ENCODE results near the gene CSF3R. TPM values are rescaled to one million over a fixed set of nuclear protein-coding genes. Genes with fewer than 3 reads are reported as not detected.

The CSF3R gene
- total RNA-seq, 1 donor: not detected

DNA sequence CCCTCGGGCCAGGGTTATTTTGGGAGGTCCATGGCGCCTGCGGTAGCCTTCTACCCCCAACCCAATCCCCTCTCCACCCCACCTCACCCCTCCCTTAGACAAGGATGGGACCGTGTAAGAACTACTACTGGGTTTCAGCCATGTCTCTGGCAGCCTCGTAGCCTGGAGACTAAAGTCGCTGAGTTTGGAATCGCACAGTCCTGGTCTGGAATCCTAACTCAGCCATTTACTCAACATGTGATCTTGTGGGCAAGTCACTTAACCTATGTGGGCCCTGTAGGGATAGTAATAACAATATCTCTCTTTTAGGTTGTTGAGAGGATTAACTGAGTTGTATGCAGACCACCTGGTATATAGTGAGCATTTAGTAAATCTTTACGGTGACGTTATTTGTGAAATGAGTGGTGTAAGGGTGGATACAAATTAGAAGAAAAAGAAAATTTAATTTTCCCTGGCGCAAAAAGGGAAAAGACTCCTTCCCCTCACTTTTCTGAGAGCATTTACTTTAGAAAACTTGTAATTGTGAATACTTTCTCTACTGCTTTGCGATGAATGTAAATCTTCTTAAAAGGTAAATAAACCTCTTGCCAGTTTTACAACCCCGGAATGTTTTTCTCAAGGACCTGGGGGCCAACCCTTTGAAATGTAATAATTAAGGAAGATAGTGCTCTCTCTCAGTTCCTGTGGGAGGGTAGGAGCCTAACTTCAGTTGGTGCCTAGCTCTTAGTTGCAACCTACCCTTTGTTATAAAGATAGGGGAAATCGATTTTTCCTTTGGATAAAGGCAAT is 17.9 kb downstream of the CSF3R start:
- Histone ChIP-seq H3K27ac (ENCODE audit: low read depth, low read length) (peak overlapping the region; percentile 95), H3K4me3 (ENCODE audit: insufficient read depth, low read length) (peak overlapping the region; percentile 99), H2AFZ (ENCODE audit: low read length) (peak overlapping the region; percentile 98), H3K9me3 (ENCODE audit: low read depth, low read length) (no peaks in the 10 kb centered on the region), H3K4me1 (ENCODE audit: insufficient read depth, low read length) (peaks cover 13% of the 10 kb centered on the region), H4K20me1 (ENCODE audit: insufficient read depth, low read length) (no peaks in the 10 kb centered on the region), H3K79me2 (ENCODE audit: insufficient read depth, low read length) (peaks cover 14% of the 10 kb centered on the region), H3K27me3 (ENCODE audit: insufficient read depth, low read length) (no peaks in the 10 kb centered on the region), H3K4me2 (ENCODE audit: insufficient read depth, low read length) (peak overlapping the region; percentile 98), H3K36me3 (ENCODE audit: insufficient read depth, low read length) (peaks cover 24% of the 10 kb centered on the region)
- DNase-seq (ENCODE audit: insufficient read length, low spot score, missing footprints): peak; percentile 87
- TF ChIP-seq, protein P1, sequence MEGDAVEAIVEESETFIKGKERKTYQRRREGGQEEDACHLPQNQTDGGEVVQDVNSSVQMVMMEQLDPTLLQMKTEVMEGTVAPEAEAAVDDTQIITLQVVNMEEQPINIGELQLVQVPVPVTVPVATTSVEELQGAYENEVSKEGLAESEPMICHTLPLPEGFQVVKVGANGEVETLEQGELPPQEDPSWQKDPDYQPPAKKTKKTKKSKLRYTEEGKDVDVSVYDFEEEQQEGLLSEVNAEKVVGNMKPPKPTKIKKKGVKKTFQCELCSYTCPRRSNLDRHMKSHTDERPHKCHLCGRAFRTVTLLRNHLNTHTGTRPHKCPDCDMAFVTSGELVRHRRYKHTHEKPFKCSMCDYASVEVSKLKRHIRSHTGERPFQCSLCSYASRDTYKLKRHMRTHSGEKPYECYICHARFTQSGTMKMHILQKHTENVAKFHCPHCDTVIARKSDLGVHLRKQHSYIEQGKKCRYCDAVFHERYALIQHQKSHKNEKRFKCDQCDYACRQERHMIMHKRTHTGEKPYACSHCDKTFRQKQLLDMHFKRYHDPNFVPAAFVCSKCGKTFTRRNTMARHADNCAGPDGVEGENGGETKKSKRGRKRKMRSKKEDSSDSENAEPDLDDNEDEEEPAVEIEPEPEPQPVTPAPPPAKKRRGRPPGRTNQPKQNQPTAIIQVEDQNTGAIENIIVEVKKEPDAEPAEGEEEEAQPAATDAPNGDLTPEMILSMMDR (IDR thresholded peaks at IDR 0.05; ENCODE audit: extremely low read depth, low read depth, low read length): no peak

DNA sequence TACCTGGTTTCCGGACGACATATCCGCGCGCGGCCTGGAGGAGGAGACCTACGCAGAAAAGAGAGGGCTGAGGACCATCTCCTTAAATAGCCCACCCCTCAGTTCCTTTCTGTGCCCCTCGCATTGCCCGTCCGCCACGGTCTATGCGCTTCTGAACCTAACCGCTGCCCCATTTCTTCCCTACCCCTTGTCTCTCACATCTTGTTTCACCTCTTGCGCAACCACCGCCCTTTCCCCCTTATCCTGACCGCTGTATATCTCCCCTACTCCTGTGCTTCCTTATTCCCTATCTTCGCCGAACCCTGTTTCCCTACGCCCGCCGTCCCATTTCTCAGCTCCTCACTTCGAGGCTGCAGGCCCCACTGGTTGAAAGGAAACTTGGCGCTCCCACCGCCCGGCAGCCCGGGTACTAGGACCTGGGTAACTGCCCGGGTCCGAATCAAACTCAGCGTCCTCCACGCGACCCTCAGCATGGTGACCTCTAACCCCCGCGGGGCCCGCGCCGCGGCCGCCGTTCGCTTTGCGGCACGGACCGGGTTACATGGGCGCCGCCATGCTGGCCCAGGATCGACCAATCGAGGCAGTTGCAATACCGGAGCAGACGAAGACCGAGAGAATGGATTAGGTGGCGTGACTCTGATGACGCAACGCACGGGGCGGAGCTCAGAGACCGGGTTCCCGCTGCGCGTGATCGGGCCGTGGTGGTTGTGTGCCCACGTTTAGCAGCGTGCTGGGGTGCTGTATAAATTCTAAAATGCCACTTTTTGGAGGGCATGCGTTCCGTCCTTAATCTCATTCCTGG is 18.7 kb downstream of the CSF3R start, which contains the start of gene MRPS15:
MRPS15 (minus strand) TSS at position 582 of the 802 bp plus-strand sequence; CDS start at position 473, 109 bp downstream.
- Histone ChIP-seq H3K4me3 (ENCODE audit: insufficient read depth, low read length) (peak within 1 kb of the TSS; percentile 99), H3K4me2 (ENCODE audit: insufficient read depth, low read length) (peak within 1 kb of the TSS; percentile 98), H3K4me1 (ENCODE audit: insufficient read depth, low read length) (peaks cover 13% of the 10 kb centered on the region), H2AFZ (ENCODE audit: low read length) (peak within 1 kb of the TSS; percentile 98), H4K20me1 (ENCODE audit: insufficient read depth, low read length) (no peaks in the 10 kb centered on the region), H3K36me3 (ENCODE audit: insufficient read depth, low read length) (peaks cover 25% of the 10 kb centered on the region), H3K79me2 (ENCODE audit: insufficient read depth, low read length) (peaks cover 14% of the 10 kb centered on the region), H3K27me3 (ENCODE audit: insufficient read depth, low read length) (no peaks in the 10 kb centered on the region), H3K9me3 (ENCODE audit: low read depth, low read length) (no peaks in the 10 kb centered on the region), H3K27ac (ENCODE audit: low read depth, low read length) (peak within 1 kb of the TSS; percentile 95)
- peak; percentile 98 for DNase-seq (ENCODE audit: insufficient read length, low spot score, missing footprints)
- TF ChIP-seq, protein P1 (IDR thresholded peaks at IDR 0.05; ENCODE audit: extremely low read depth, low read depth, low read length): no peak

DNA sequence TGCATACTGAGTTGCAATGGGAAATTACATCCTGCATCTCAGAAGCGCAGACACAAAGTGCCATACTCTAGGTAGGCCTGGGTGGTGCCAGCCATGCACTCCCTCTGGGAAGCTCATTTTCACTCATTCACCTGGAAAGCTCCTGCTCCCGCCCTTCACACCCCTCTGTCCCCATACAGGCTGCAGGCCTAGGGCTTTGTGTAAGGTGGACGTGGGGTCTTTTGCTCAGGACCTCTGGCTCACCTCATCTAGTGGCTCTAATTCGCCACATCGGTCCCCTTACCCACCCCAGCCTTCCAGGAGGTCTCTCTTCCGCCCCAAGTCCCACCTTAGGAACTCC is 19.3 kb downstream of the CSF3R start:
- Histone ChIP-seq H3K4me1 (ENCODE audit: insufficient read depth, low read length) (peaks cover 13% of the 10 kb centered on the region), H3K9me3 (ENCODE audit: low read depth, low read length) (no peaks in the 10 kb centered on the region), H3K36me3 (ENCODE audit: insufficient read depth, low read length) (peaks cover 30% of the 10 kb centered on the region), H3K4me3 (ENCODE audit: insufficient read depth, low read length) (peak overlapping the region; percentile 99), H4K20me1 (ENCODE audit: insufficient read depth, low read length) (no peaks in the 10 kb centered on the region), H3K27me3 (ENCODE audit: insufficient read depth, low read length) (no peaks in the 10 kb centered on the region), H3K27ac (ENCODE audit: low read depth, low read length) (peak overlapping the region; percentile 95), H2AFZ (ENCODE audit: low read length) (peak overlapping the region; percentile 98), H3K79me2 (ENCODE audit: insufficient read depth, low read length) (peaks cover 14% of the 10 kb centered on the region), H3K4me2 (ENCODE audit: insufficient read depth, low read length) (peak overlapping the region; percentile 98)
- TF ChIP-seq, protein P1 (IDR thresholded peaks at IDR 0.05; ENCODE audit: extremely low read depth, low read depth, low read length): no peak
- no peak for DNase-seq (ENCODE audit: insufficient read length, low spot score, missing footprints)

DNA sequence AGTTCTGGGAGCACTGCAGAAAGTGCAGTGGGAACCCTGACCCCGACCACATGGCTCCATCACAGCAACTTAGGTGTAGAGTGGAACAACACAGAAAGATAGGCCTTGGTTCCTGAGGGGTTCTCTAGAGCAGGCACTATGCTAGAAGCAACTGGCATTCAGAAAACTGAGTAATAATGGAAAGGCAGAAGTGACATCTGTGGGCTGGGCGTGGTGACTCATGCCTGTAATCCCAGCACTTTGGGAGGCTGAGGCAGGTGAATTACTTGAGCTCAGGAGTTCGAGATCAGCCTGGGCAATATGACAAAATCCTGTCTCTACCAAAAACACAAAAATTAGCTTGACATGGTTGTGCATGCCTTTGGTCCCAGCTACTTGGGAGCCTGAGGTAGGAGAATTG is 23.8 kb downstream of the CSF3R start:
- Histone ChIP-seq H3K4me2 (ENCODE audit: insufficient read depth, low read length) (no peak overlapping the region), H3K27me3 (ENCODE audit: insufficient read depth, low read length) (no peaks in the 10 kb centered on the region), H3K9me3 (ENCODE audit: low read depth, low read length) (no peaks in the 10 kb centered on the region), H3K4me3 (ENCODE audit: insufficient read depth, low read length) (no peak overlapping the region), H2AFZ (ENCODE audit: low read length) (no peak overlapping the region), H3K36me3 (ENCODE audit: insufficient read depth, low read length) (peaks cover 55% of the 10 kb centered on the region), H3K4me1 (ENCODE audit: insufficient read depth, low read length) (peaks cover 7% of the 10 kb centered on the region), H4K20me1 (ENCODE audit: insufficient read depth, low read length) (no peaks in the 10 kb centered on the region), H3K79me2 (ENCODE audit: insufficient read depth, low read length) (peaks cover 12% of the 10 kb centered on the region), H3K27ac (ENCODE audit: low read depth, low read length) (no peak overlapping the region)
- TF ChIP-seq, protein P1 (IDR thresholded peaks at IDR 0.05; ENCODE audit: extremely low read depth, low read depth, low read length): no peak
- no peak for DNase-seq (ENCODE audit: insufficient read length, low spot score, missing footprints)

Data from osteoblast (primary cell).